ENCODE results near the gene LUC7L.

LUC7L gene, protein sequence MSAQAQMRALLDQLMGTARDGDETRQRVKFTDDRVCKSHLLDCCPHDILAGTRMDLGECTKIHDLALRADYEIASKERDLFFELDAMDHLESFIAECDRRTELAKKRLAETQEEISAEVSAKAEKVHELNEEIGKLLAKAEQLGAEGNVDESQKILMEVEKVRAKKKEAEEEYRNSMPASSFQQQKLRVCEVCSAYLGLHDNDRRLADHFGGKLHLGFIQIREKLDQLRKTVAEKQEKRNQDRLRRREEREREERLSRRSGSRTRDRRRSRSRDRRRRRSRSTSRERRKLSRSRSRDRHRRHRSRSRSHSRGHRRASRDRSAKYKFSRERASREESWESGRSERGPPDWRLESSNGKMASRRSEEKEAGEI

DNA sequence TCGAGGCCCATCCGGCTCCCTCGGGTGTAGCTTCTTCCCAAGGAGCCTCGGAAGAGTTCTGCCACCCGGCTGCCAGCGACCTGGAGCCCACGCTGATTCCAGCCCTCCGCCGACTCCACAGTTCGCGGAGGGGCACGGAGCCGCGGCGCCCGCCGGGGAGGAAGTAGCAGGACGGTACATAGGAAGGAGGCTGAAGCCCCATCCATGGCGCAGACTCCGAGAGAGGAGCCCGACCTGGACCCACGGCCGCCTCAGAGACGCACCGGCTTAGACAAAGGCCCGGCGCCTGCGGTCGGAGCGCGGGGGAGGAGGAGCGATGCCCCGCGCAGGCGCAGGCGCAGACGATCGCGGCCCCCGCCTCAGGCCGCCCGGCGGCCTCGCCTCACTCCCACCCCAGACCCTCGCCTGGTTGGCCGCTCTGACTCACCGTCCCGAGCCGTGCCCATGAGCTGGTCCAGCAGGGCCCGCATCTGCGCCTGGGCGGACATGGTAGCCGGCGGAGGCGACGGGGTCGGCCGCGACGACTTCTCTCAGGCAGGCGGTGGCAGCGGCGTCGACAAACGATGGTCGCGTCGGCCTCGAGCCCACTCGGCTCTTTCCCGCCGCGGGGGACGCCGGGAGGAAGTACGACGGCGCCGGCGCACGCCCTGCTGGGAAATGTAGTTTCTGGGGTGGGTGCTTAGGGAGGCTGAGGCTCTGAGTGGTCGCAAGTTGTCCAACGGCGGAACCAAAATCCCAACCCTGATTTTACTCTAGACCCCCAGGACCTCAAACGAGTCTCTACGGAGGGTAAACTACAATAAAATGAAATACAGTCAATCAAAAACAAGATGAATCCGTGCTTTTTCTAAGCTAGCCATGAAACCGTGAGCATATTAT lies at the start of gene LUC7L:
TSS of gene LUC7L (minus strand) at position 598 of the 879 bp plus-strand sequence. CDS start at position 488, 110 bp downstream.
- Histone ChIP-seq H4K20me1 (ENCODE audit: insufficient read depth, low read length) (peaks cover 21% of the 10 kb centered on the region), H3K9ac (ENCODE audit: low read length) (peak within 1 kb of the TSS; percentile 91), H2AFZ (ENCODE audit: low read depth, low read length) (peak within 1 kb of the TSS; percentile 88), H3K4me1 (ENCODE audit: low read length) (peaks cover 14% of the 10 kb centered on the region), H3K4me2 (ENCODE audit: low read length) (peak within 1 kb of the TSS; percentile 83), H3K36me3 (replicated peaks; ENCODE audit: low read depth, low read length) (peaks cover 27% of the 10 kb centered on the region), H3K9me3 (ENCODE audit: insufficient read depth, low read length) (no peaks in the 10 kb centered on the region), H3K27ac (ENCODE audit: low read length) (peak within 1 kb of the TSS; percentile 79), H3K79me2 (ENCODE audit: low read length) (peaks cover 45% of the 10 kb centered on the region), H3K27me3 (ENCODE audit: low read depth, low read length) (no peaks in the 10 kb centered on the region), H3K4me3 (ENCODE audit: low read length) (peak within 1 kb of the TSS; percentile 92)
- TF ChIP-seq EZH2phosphoT487 (IDR thresholded peaks at IDR 0.05; ENCODE audit: low read depth), result no peak
- TF ChIP-seq, protein P1, sequence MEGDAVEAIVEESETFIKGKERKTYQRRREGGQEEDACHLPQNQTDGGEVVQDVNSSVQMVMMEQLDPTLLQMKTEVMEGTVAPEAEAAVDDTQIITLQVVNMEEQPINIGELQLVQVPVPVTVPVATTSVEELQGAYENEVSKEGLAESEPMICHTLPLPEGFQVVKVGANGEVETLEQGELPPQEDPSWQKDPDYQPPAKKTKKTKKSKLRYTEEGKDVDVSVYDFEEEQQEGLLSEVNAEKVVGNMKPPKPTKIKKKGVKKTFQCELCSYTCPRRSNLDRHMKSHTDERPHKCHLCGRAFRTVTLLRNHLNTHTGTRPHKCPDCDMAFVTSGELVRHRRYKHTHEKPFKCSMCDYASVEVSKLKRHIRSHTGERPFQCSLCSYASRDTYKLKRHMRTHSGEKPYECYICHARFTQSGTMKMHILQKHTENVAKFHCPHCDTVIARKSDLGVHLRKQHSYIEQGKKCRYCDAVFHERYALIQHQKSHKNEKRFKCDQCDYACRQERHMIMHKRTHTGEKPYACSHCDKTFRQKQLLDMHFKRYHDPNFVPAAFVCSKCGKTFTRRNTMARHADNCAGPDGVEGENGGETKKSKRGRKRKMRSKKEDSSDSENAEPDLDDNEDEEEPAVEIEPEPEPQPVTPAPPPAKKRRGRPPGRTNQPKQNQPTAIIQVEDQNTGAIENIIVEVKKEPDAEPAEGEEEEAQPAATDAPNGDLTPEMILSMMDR (IDR thresholded peaks at IDR 0.05; ENCODE audit: low read depth, low read length), result no peak

DNA sequence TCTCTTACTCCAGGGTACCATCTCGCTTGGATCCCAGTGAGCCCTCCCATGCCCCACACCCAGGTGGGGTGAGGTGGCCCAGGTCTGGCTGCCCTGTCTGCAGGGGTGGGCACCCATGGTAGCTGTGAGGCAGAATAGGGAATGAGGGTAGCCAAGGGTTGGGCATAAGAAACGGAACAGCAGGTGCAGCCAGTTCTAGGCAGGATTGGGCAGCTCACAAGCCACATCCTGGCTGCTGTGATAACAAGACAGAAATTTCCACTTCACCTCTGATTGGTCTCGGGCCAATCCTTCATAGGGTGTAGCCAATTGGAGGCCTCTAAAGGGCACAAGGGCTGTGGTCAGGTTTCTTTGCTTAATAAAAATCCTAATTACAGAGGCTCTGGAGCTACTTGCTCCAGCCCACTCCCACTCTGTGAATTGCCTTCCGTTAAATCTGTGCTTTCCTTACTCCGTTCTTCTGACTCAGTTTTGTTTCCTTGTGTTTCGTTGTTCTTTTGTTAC lies 49.7 kb upstream of the LUC7L start:
- H3K36me3 ChIP-seq (replicated peaks; ENCODE audit: low read depth, low read length), result no peaks in the 10 kb centered on the region
- TF ChIP-seq, protein P1 (IDR thresholded peaks at IDR 0.05; ENCODE audit: low read depth, low read length), result no peak
- TF ChIP-seq EZH2phosphoT487 (IDR thresholded peaks at IDR 0.05; ENCODE audit: low read depth), result no peak
- no peak overlapping the region for H3K27ac ChIP-seq (ENCODE audit: low read length)
- H2AFZ ChIP-seq (ENCODE audit: low read depth, low read length), result peak overlapping the region; percentile 29; the same call in 1 of the 2 replicates
- peak overlapping the region; percentile 27; the same call in 1 of the 2 replicates for H3K4me2 ChIP-seq (ENCODE audit: low read length)
- H3K4me1 ChIP-seq (ENCODE audit: low read length), result peaks cover 7% of the 10 kb centered on the region; the same call in 1 of the 2 replicates
- H3K27me3 ChIP-seq (ENCODE audit: low read depth, low read length), result no peaks in the 10 kb centered on the region
- no peak overlapping the region for H3K4me3 ChIP-seq (ENCODE audit: low read length)
- H3K9me3 ChIP-seq (ENCODE audit: insufficient read depth, low read length), result no peaks in the 10 kb centered on the region
- no peaks in the 10 kb centered on the region for H4K20me1 ChIP-seq (ENCODE audit: insufficient read depth, low read length)
- H3K79me2 ChIP-seq (ENCODE audit: low read length), result peaks cover 14% of the 10 kb centered on the region
- H3K9ac ChIP-seq (ENCODE audit: low read length), result no peak overlapping the region

DNA sequence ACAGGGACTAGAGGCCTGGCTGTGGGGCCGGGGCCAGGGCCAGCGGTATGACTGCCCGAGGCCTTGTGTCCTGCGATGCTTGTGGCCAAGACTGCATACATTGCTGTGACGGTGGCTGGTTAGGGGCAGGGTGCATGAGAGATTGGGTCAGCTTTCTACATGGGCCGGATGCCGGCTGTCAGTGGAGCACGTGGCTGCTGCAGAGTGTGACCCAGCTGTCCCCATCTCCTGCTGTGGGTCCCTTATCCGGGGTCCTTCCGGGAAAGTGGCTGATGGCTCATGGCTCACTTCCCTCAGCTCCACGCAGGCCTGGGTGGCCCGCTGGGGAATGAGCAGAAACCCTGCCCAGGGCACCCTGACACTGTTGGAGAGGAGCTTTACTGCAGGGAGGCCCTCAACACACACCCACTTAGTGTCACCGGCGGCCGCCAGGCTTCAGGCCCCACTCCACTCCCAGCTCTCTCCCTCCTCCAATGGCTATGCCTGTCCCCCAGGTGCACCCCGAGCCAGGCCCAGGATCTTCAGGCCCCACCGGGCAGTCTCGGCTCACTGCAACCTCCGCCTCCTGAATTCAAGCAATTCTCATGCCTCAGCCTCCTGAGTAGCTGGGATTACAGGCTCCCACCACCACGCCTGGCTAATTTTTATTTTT lies 47.3 kb upstream of the LUC7L start:
- H4K20me1 ChIP-seq (ENCODE audit: insufficient read depth, low read length), result no peaks in the 10 kb centered on the region
- no peak overlapping the region for H3K4me3 ChIP-seq (ENCODE audit: low read length)
- no peak overlapping the region for H3K4me2 ChIP-seq (ENCODE audit: low read length)
- H3K36me3 ChIP-seq (replicated peaks; ENCODE audit: low read depth, low read length), result no peaks in the 10 kb centered on the region
- no peak overlapping the region for H3K9ac ChIP-seq (ENCODE audit: low read length)
- no peak for TF ChIP-seq EZH2phosphoT487 (IDR thresholded peaks at IDR 0.05; ENCODE audit: low read depth)
- TF ChIP-seq, protein P1 (IDR thresholded peaks at IDR 0.05; ENCODE audit: low read depth, low read length), result no peak
- H2AFZ ChIP-seq (ENCODE audit: low read depth, low read length), result no peak overlapping the region
- no peaks in the 10 kb centered on the region for H3K9me3 ChIP-seq (ENCODE audit: insufficient read depth, low read length)
- no peak overlapping the region for H3K27ac ChIP-seq (ENCODE audit: low read length)
- no peaks in the 10 kb centered on the region for H3K27me3 ChIP-seq (ENCODE audit: low read depth, low read length)
- no peaks in the 10 kb centered on the region for H3K79me2 ChIP-seq (ENCODE audit: low read length)
- peaks cover 10% of the 10 kb centered on the region; the same call in 1 of the 2 replicates for H3K4me1 ChIP-seq (ENCODE audit: low read length)
